Muscle of back (tissue), 11 donors: ENCODE results near the gene M6PR. TPM values are rescaled to one million over a fixed set of nuclear protein-coding genes. Genes with fewer than 3 reads are reported as not detected.
"Not testable (repeated sequence)": the region's sequence is repeated elsewhere in the genome, so short reads cannot be mapped to it uniquely, and the experiment has no call there.

Experiments
- DNase-seq, 3 donors: peaks; one replicate each; pipeline versions ENCODE4 v3.0.0 to v3.0.0-alpha.2; 2013
- polyA plus RNA-seq, 10 donors: library from polyadenylated mRNA; unstranded; fragments of 120-200 nt; gene quantifications; one replicate each; pipeline ENCODE4 v1.2.1, GENCODE V29; 2013; ENCODE audit not compliant: insufficient read length in 10 of 10

Gene M6PR
- polyA plus RNA-seq, 10 donors = 92.6 to 120 (median 115) TPM

DNA sequence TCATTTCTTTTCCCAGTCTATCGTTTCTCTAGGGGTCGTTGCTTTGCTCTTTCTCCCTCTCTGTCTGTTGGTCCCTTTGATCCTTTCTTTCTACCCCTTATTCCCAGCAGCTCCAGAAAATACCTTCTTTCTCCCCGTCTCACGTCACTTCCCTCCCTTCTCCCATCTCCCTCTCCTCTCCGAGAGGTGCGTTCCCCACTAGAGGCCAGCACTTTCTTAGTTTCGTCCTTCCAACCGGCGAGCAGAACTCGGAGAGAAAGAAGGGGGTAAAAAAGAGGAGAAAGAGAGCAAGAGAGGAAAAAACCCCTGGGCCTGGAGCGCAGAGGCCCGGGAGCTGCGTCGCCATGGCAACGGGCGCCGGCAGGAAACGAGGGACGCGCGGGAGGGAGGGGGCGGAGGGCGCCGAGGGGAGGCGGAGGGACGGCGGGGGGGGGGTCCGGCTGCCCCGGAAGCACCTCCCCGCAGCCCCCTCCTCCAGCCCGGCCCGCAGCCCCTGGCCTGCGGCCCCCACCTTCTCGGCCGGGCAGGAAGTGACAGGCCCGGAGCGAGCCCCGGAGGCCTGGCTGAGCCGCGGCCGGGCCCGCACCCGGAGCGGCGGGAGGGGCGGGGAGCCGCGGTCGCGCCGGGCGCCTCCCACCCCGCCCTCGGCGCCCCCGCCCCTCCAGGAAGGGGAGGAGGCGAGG is 35.3 kb downstream of the M6PR start, which contains the start of gene PHC1:
Gene PHC1, plus strand, starts transcription at position 477 of the 683 bp plus-strand sequence. CDS start 3,169 bp downstream, outside the sequence.
- DNase-seq = peak; percentile 76 to 95 (median 91)

DNA sequence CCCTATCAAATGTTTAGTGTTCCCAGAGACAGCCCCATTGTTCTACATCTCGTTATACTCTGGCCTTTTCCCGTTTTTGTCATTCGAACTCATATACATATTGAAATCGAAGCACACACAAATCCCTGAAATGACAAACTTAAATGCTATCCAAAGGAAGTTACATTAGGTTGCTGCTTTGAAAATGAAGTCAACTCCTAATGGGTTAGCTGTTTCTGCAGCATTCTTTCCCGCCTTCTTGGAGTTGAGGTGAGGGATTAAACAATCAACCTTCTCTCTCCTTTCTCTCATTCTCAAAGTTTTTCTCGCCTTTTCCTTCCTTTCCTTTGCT is 35.8 kb downstream of the M6PR start:
- no peak for DNase-seq

DNA sequence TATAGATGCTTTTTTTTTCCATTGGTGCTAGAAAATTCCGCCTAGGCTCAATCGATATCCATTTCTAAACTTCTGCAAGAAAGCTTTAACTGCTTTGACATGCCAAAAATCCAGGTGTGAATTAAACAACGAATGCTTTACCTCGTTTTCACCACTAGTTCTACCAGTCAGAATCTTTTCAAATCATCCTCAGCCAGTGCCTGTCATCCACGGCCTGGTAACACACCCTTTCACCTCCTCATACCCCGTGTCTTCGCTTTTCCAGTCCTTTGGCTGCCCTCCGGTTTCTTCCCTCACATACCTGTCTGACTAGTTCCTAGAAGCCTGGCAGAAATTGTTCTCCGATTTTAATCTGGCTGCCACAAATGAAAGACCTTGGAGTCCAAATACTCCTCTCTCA is 36.5 kb downstream of the M6PR start:
- DNase-seq = peak in 1 of 3 donors; percentile 27

DNA sequence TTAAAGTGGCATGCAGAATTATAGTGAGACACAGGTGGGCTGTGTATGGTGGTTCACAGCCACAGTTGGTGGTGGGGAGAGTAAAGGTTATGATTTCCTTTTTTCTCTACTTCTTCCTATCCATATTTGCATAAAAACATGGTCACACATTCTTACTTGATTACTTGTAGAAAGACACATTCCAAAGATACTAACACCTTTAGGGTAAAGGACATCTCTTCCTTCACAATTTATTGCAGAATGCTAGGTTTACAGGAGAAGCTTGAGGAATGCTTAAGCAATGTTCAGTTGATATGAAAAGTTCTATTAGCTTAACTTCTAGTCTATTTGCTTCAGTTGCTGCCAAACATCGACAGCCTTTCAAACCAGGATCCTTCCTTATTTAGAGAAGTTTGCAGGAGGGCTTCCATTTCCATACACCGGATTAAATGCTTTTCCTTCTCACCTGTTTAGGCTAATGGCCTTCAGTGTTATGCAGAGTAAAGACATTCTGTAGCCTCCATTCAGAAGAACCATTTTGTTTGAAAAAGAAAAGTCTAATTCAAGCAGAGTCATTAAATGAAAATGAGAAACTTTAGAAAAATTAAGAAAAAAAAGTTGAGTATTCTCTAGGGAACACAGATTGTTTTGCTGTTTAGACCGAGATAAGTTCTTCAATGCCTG is 37.7 kb downstream of the M6PR start:
- no peak for DNase-seq

DNA sequence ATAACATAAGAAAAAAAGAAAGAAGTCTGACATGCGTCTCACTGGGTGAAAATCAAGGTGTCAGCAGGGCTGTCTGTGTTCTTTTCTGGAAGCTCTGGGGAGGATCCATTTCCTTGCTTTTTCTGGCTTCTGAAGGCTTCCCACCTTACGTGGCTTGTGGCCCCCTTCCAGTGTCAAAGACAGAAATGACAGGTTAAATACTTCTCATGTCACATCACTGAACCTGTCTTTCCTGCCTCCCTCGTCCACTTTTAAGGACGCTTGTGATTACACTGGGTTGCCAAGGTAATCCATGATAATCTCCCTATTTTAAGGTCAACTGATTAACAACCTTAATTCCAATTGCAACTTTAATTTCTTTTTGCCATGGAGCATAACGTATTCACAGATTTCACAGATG is 39.7 kb downstream of the M6PR start:
- DNase-seq = no peak

DNA sequence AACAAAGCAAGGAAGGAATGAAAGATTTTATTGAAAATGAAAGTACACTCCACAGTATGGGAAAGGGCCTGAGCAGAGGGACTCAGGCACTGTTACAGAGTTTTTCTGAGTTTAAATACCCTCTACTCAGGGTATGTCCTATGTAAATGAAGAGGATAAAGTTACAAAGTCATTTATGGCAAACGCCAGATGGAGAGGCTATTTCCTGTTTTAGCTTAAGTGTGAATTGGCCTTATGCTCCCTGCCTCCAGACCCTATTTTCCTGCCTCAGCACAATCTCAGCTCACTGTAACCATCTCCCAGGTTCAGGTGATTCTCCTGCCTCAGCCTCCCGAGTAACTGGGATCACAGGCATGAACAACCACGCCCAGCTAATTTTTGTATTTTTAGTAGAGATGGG is 41.9 kb downstream of the M6PR start:
- DNase-seq = no peak

DNA sequence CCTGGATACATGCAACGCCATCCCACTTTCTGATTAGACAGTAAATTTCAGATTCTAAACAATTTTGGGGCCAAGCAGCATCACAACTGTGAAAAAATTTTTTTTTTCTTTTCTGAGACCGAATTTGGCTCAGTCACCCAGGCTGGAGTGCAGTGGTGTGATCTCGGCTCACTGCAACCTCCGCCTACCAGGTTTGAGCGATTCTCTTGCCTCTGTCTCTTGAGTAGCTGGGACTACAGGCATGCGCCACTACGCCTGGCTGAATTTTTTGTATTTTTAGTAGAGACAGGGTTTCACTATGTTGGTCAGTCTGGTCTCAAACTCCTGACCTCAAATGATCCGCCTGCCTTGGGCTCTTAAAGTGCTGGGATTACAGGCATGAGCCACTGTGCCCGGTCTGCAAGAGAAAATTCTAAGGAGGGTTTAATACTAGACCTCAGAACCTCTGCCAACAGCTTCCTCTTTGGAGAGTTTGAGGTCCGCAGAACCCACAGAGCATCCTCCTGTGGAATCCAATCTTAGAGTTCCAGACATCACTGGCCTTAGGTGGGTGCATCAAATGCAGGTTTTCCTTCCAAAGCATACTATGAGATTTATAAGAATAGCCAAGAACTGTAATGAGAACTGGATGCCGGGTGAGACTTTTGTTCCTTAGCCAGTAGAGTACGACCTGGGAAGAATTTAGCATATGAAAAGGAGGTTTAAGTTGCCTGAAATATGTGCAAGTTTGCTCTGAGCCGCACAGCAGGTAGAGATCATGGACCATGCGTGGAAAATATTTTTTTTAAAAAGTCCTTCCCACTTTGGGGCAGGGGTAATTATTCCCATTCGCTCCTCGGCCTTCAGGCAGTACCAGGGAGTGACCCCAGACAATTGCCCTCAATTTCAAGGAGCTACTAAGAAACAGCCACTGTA is 42.9 kb downstream of the M6PR start:
- DNase-seq = no peak

DNA sequence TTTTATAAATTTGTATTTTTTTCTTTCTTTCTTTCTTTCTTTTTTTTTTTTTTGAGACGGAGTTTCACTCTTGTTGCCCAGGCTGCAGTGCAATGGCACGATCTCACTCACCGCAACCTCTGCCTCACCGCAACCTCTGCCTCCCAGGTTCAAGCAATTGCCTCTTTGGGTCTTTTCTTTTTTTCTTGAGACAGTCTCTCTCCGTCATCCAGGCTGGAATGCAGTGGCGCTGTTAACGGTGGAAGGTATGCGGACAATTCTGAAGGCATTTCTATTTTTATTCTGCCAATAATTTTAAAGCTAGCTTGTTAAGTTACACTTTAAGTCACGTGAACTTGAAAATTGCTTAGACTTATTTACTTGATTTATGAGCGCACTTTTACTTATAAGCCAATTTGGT is 43.9 kb downstream of the M6PR start:
- DNase-seq = no peak

DNA sequence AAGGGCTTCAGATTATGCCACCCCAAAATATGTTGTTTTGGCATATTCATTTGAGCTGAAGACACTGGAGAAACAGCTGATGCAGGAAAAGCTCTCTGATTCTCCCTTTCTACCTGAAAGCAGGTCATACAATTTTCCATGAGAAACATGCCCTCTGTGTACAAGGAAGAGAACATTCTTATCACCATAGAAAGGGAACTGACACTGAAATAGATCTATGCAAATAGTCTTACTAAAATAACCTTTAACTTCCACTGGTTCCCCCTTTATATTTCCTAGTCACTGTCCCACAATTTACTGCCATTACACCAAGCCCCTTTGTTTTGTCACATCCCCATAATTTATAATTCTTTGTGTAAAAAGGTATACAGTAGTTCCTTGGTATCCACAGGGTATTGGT is 44.8 kb downstream of the M6PR start:
- no peak for DNase-seq

DNA sequence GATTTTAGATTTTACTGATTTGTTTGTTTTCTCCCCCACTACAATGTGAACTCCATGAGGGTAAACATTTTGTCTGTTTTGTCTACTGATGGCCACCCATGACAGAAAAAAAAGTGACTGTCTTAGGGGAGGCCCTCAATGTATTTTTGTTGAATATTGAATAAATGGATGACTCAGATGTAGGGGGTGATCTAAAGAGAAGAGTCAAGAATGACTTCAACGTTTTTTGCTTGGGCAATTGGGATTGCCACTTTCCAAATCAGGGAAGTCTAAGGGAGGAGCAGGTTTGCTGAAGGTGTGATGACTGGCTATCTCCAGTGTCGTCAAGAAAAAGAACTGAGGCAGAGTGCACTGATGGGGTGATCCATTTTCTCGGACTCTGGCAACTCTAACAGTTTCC is 45.8 kb downstream of the M6PR start:
- DNase-seq = no peak

DNA sequence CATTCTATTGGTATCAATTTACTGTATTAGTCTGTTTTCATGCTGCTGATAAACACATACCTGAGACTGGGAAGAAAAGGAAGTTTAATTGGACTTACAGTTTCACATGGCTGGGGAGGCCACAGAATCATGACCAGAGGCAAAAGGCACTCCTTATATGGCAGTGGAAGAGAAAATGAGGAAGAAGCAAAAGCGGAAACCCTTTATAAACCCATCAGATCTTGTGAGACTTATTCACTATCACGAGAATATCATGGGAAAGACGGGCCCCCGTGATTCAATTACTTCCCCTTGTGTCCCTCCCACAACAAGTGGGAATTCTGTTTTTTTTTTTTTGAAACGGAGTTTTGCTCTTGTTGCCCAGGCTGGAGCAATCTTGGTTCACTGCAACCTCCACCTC is 46.7 kb downstream of the M6PR start:
- not testable (repeated sequence) for DNase-seq

DNA sequence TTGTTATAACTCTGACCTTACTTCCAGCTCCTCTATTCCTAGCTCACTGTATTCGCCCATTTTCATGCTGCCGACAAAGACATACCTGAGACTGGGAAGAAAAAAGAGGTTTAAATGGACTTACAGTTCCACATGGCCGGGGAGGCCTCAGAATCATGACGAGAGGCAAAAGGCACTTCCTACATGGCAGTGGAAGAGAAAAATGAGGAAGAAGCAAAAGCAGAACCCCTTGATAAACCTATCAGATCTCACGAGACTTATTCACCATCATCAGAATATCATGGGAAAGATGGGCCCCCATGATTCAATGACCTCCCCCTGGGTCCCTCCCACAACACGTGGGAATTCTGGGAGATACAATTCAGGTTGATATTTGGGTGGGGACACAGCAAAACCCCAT is 49.6 kb downstream of the M6PR start:
- DNase-seq = no peak

DNA sequence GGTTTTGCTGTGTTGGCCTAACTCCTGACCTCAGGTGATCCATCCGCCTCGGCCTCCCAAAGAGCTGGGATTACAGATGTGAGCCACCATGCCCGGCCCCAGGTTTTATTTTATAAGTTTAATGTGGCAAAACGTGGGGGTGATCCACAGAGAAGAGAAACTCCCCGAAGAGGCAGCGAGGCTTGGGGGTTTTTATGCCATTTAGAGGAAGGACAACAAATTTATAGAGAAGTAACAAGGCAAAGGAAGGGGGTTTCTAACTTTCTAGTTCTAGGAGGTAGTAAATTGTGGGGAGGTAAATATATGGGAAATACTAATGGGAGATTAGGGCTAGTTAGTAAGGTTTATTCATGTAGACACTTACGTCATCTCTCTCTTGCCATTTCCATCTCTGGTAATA is 52.4 kb downstream of the M6PR start:
- DNase-seq = no peak

DNA sequence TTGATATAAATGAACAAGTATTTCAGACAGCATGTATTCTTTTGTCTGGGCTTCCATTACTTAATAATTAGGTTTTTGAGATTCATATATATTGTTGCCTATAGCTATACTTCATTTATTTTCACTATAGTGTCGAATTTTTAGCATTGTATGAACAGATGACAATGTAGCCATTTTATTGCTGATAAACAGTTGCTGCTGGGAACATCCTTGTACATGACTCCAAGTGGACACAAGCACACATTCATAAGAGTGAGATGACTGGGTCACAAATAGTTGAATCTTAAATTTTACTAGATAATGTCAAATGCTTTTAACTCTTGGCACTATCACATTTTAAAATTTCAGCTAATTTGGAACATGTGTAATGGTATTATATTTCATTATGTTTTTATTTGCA is 54.5 kb downstream of the M6PR start:
- no peak for DNase-seq

DNA sequence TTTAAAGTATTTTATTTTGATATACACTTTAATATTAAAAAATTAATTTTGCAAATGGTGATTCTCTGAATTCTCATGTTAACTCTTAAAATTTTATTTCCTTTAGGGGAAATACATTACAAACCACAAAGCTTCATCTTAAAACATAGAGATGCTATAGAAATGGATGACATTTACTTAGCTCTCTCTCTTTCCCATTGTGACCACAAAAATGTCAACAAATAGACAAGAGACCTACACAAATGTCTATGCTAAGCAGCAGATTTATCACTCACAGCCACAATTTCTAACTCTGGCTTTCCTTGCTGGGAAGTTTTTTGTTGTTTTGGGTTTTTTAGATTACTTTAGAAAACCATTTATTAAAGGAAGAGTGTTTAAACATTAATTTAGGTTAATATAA is 55.1 kb downstream of the M6PR start:
- DNase-seq = no peak

DNA sequence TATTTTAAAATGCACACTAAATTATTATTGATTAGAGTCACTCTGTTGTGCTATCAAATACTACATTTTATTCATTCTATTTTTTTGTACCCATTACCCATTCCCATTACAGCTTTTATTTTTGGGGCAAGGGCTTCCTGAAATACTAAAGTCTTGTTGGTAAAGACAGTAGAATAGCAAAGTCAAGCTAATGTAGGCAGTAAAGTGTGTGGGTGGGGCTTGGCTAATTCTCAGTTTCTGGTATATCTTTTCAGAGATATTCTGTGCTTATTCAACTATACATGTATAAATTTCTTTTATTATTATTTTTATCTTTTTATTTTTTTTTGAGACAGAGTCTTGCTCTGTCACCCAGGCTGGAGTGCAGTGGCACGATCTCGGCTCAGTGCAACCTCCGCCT is 57.5 kb downstream of the M6PR start:
- no peak for DNase-seq

Other genes starting within 250 kb of the M6PR start
- 1 to 10 TPM in 2 of 10 donors, under 1 TPM in 7, not detected in 1; 0.08 to 9.2 (median 0.27) TPM for gene A2ML1, start 127.0 kb downstream of the M6PR start, polyA plus RNA-seq
- 10 to 100 TPM; 30.7 to 56.5 (median 39.0) TPM for gene PHC1, start 35.1 kb downstream of the M6PR start, polyA plus RNA-seq
- gene KLRG1, start 39.9 kb upstream of the M6PR start, polyA plus RNA-seq = 1 to 10 TPM; 2.2 to 6.8 (median 3.2) TPM
- 100 to 1,000 TPM; 233 to 403 (median 301) TPM for gene A2M, start 166.3 kb upstream of the M6PR start, polyA plus RNA-seq